ENCODE data around the gene MTHFR. TPM values are rescaled to one million over a fixed set of nuclear protein-coding genes. Genes with fewer than 3 reads are reported as not detected.

The MTHFR gene
- total RNA-seq, 4 donors from 2014 or later, result 10.2 to 24.7 (median 18.1) TPM

DNA sequence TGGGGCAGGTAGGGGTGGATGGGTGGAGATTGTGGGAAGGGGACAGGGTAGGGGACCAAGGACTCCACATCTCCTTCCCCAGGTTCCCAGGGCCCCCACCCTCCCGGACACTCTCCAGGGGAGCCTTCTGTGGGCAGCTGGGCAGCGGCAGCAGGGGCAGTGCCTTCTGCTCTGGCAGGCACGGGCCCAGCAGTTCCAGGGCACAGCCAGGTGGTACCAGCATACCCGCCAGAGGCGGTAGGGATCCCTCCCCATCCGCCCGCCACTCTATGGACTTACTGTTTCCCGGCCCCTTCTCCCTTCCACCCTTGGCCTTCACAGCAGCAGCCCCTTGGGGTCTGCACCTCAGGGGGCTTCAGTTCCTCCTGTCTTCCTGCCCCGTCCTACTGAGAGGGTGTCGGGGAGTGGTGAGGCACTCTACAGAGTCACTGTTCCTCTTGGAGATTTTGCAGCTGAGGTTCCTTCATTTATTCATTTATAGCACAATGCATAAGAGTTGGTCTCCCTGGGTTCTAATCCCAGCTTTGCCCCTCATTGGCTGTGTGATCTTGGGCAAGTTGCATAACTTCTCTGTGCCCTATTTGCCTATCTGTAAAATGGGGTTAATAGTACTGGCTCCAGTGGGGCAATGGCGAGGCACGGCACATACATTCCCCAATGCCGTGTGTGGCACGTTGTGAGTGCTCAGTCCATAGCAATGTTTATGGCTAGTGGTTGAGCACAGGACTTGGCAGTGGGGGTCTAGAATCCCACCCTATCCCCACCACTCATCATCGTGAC lies 26.7 kb downstream of the MTHFR start:
- in situ Hi-C loops (cut with MboI; ENCODE audit: low sequenced_read_pairs in 4 of 4), result no loop called here
- no peak for TF ChIP-seq POLR2A (IDR thresholded peaks at IDR 0.05)
- TF ChIP-seq, protein P1, sequence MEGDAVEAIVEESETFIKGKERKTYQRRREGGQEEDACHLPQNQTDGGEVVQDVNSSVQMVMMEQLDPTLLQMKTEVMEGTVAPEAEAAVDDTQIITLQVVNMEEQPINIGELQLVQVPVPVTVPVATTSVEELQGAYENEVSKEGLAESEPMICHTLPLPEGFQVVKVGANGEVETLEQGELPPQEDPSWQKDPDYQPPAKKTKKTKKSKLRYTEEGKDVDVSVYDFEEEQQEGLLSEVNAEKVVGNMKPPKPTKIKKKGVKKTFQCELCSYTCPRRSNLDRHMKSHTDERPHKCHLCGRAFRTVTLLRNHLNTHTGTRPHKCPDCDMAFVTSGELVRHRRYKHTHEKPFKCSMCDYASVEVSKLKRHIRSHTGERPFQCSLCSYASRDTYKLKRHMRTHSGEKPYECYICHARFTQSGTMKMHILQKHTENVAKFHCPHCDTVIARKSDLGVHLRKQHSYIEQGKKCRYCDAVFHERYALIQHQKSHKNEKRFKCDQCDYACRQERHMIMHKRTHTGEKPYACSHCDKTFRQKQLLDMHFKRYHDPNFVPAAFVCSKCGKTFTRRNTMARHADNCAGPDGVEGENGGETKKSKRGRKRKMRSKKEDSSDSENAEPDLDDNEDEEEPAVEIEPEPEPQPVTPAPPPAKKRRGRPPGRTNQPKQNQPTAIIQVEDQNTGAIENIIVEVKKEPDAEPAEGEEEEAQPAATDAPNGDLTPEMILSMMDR (IDR thresholded peaks at IDR 0.05 in 4 of 5, conservative IDR thresholded peaks at IDR 0.05 in 1 of 5), result no peak
- ATAC-seq, result no peak
- DNase-seq, result no peak
- Histone ChIP-seq H3K27me3 (no peaks in the 10 kb centered on the region), H3K4me1 (no peaks in the 10 kb centered on the region), H3K9me3 (no peaks in the 10 kb centered on the region), H3K4me3 (no peak overlapping the region), H3K36me3 (no peaks in the 10 kb centered on the region), H3K27ac (no peak overlapping the region)
- intact Hi-C loops (cut with DNase I; ENCODE audit: low total_unique reads), result no loop called here

DNA sequence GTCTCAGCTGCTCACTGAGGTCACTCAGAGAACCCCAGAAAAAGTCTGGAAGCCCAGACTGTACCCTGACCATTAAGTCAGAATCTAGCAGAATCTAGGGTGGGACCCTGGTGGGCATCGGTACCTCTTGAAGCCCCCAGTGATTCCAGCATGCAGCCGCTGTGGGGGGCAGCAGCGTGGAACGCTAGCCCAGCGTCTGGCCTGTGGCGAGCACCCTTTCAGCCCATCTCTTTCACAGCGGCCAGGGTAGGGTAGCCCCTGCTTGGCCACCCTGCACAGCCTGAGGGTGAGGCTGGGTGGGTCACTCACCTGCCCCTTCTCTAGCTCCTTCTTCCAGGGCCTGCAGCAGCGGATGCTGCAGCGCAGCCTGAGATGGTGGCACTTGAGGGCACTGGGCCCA lies 27.4 kb downstream of the MTHFR start:
- no peak overlapping the region for H3K4me3 ChIP-seq
- no peak for ATAC-seq
- in situ Hi-C loops (cut with MboI; ENCODE audit: low sequenced_read_pairs in 4 of 4), result no loop called here
- no peak for TF ChIP-seq POLR2A (IDR thresholded peaks at IDR 0.05)
- TF ChIP-seq, protein P1 (IDR thresholded peaks at IDR 0.05 in 4 of 5, conservative IDR thresholded peaks at IDR 0.05 in 1 of 5), result no peak
- DNase-seq, result no peak
- intact Hi-C loops (cut with DNase I; ENCODE audit: low total_unique reads), result no loop called here
- no peaks in the 10 kb centered on the region for H3K27me3 ChIP-seq
- no peaks in the 10 kb centered on the region for H3K9me3 ChIP-seq
- H3K27ac ChIP-seq, result no peak overlapping the region
- no peaks in the 10 kb centered on the region for H3K36me3 ChIP-seq
- no peaks in the 10 kb centered on the region for H3K4me1 ChIP-seq

DNA sequence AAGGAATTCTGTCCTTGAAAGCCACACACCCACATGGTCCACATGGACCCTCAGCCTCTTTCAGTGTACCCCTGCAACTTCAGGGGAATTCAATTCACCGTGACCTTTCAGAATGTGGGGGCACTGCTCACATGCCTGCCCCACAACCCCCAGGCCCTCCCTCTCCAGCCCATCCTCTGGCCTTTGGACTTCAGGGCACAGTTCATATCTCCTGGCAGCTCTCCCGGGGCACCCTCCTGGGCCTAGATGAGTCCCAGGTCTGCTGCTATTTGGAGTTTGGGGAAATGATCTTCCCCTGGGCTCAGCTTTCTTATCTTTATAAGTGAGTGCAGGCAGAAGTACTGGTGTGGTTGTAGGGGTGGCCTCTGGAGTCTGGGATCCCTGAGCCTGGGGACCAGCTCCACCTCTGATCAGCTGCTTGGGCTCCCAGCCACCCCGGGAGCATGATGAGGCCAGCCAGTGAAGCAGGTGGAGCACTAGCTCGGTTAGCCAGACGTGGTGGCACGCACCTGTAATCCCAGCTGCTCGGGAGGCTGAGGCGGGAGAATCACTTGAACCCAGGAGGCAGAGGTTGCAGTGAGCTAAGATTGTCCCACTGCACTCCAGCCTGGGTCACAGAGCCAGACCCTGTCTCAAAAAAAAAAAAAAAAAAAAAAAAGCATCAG lies 28.0 kb downstream of the MTHFR start:
- TF ChIP-seq, protein P1 (IDR thresholded peaks at IDR 0.05 in 4 of 5, conservative IDR thresholded peaks at IDR 0.05 in 1 of 5), result no peak
- TF ChIP-seq POLR2A (IDR thresholded peaks at IDR 0.05), result no peak
- Histone ChIP-seq H3K36me3 (no peaks in the 10 kb centered on the region), H3K9me3 (no peaks in the 10 kb centered on the region), H3K4me3 (no peak overlapping the region), H3K4me1 (no peaks in the 10 kb centered on the region), H3K27ac (no peak overlapping the region), H3K27me3 (no peaks in the 10 kb centered on the region)
- in situ Hi-C loops (cut with MboI; ENCODE audit: low sequenced_read_pairs in 4 of 4), result no loop called here
- DNase-seq (no peak), ATAC-seq (no peak)
- intact Hi-C loops (cut with DNase I; ENCODE audit: low total_unique reads), result no loop called here

DNA sequence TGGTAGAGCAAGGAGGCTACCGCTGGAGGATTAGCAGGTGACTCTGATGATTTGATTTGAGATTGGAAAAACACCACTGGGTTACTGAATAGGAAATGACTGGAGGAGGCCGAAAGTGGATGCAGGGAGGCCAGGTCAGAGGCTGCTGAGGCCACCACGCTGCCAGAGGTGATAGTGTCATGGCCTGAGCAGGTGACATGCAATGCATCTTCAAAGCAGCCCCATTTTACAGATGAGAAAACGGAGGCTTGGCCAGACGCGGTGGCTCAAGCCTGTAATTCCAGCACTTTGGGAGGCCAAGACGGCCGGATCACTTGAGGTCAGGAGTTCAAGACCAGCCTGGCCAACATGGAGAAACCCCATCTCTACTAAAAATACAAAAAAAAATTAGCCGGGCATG lies 31.0 kb downstream of the MTHFR start:
- Histone ChIP-seq H3K27me3 (no peaks in the 10 kb centered on the region), H3K4me3 (no peak overlapping the region), H3K9me3 (no peaks in the 10 kb centered on the region), H3K36me3 (no peaks in the 10 kb centered on the region), H3K4me1 (no peaks in the 10 kb centered on the region), H3K27ac (no peak overlapping the region)
- intact Hi-C loops (cut with DNase I; ENCODE audit: low total_unique reads) (no loop called here), in situ Hi-C loops (cut with MboI; ENCODE audit: low sequenced_read_pairs in 4 of 4) (no loop called here)
- TF ChIP-seq POLR2A (IDR thresholded peaks at IDR 0.05), result no peak
- TF ChIP-seq, protein P1 (IDR thresholded peaks at IDR 0.05 in 4 of 5, conservative IDR thresholded peaks at IDR 0.05 in 1 of 5), result no peak
- DNase-seq (no peak), ATAC-seq (no peak)

Measured in gastrocnemius medialis (tissue), 4 donors.